Endothelial cell of umbilical vein (primary cell): ENCODE results near the gene SOCS4. TPM values are rescaled to one million over a fixed set of nuclear protein-coding genes. Genes with fewer than 3 reads are reported as not detected.

Source experiments
- BruUV-seq: library from RNA; stranded (reverse); fragments of 400-500 nt; replicated peaks from 2 replicates; lab custom pipeline; 2021; lab: Mats Ljungman, UMichigan
- CTCF ChIA-PET: fragments of 300-600, 350-600 bp; sonication (Branson Sonifier 250); formaldehyde crosslinking; loops from one replicate; lab custom pipeline; 2021; ENCODE audit warnings: antibody characterized with exemption, inconsistent platforms; lab: Charles Lee
- POLR2A ChIA-PET: fragments of 300-600, 350-600 bp; sonication (Branson Sonifier 250); formaldehyde crosslinking; loops from one replicate; lab custom pipeline; 2021; ENCODE audit warnings: antibody characterized with exemption, inconsistent platforms; lab: Charles Lee
- DNase-seq: peaks from one replicate; pipeline ENCODE4 v3.0.0-alpha.2; 2011; ENCODE audit warnings: low read depth, low spot score
- FAIRE-seq: peaks from 2 replicates; lab custom pipeline; 2011; peaks lifted over from hg19 to GRCh38; lab: Jason Lieb, UNC
- H2AFZ ChIP-seq: 2 replicates; pipeline ENCODE4 v1.6.0; 2012; ENCODE audit warnings: low read depth, low read length, control low read depth, inconsistent platforms
- H3K27ac ChIP-seq: 2 replicates; pipeline ENCODE4 v1.5.1; 2011; ENCODE audit warnings: low read depth, mild to moderate bottlenecking, control low read depth, low read length, moderate library complexity; ENCODE audit not compliant: insufficient read depth
- H3K27me3 ChIP-seq, 2 experiments: 2 replicates each; pipeline versions ENCODE4 v1.6.0 to v1.6.1; 2011; ENCODE audit warnings: low read length in 2 of 2, mixed read lengths in 1 of 2; ENCODE audit not compliant: control insufficient read depth in 2 of 2, insufficient read depth in 2 of 2
- H3K36me3 ChIP-seq, 2 experiments: 2 replicates in 1 of 2; 3 replicates in 1 of 2; pipeline ENCODE4 v1.5.1; 2011; ENCODE audit warnings: low read length in 2 of 2, mild to moderate bottlenecking in 1 of 2, moderate library complexity in 1 of 2; ENCODE audit not compliant: control insufficient read depth in 2 of 2, insufficient read depth in 2 of 2; ENCODE audit errors: extremely low read depth in 1 of 2
- H3K4me1 ChIP-seq: 3 replicates; pipeline ENCODE4 v1.5.1; 2011; ENCODE audit warnings: mild to moderate bottlenecking, low read length; ENCODE audit not compliant: control insufficient read depth, insufficient read depth; ENCODE audit errors: extremely low read depth
- H3K4me2 ChIP-seq: 2 replicates; pipeline ENCODE4 v1.6.1; 2011; ENCODE audit warnings: low read length, control low read depth, mixed read lengths; ENCODE audit not compliant: insufficient read depth
- H3K4me3 ChIP-seq, 3 experiments: fragments of 200-600 bp in 1 of 3; sonication (generic), shearing (Covaris generic) in 1 of 3; replicated peaks in 1 of 3; 2 replicates each; pipeline ENCODE4 v1.5.1; 2011 to 2016; ENCODE audit warnings: control low read depth in 3 of 3, low read length in 3 of 3, mild to moderate bottlenecking in 2 of 3, inconsistent platforms in 1 of 3, low read depth in 1 of 3, moderate library complexity in 1 of 3; ENCODE audit not compliant: insufficient read depth in 1 of 3
- H3K79me2 ChIP-seq: 2 replicates; pipeline ENCODE4 v1.6.0; 2012; ENCODE audit warnings: low read length, inconsistent platforms; ENCODE audit not compliant: control insufficient read depth, insufficient read depth
- H3K9ac ChIP-seq: replicated peaks from 2 replicates; pipeline ENCODE3; 2011; ENCODE audit warnings: low read length, control low read depth; ENCODE audit not compliant: insufficient read depth; ENCODE audit errors: extremely low read depth
- H3K9me1 ChIP-seq: replicated peaks from 3 replicates; pipeline ENCODE4 v1.6.0; 2011; ENCODE audit warnings: mild to moderate bottlenecking, low read length; ENCODE audit not compliant: control insufficient read depth, insufficient read depth; ENCODE audit errors: extremely low read depth
- H3K9me3 ChIP-seq: replicated peaks from 2 replicates; pipeline ENCODE4 v1.5.1; 2012; ENCODE audit warnings: low read length, inconsistent platforms; ENCODE audit not compliant: control insufficient read depth, insufficient read depth
- H4K20me1 ChIP-seq: replicated peaks from 2 replicates; pipeline ENCODE3; 2011; ENCODE audit warnings: mild to moderate bottlenecking, low read length; ENCODE audit not compliant: control insufficient read depth, insufficient read depth; ENCODE audit errors: extremely low read depth
- CTCF ChIP-seq, 2 donors: IDR thresholded peaks; 1 replicate in 1 of 2; 2 replicates in 1 of 2; pipeline ENCODE4 v1.5.1; 2011; ENCODE audit warnings: low read length in 2 of 2, mild to moderate bottlenecking in 2 of 2, moderate library complexity in 2 of 2, control low read depth in 1 of 2, inconsistent platforms in 1 of 2, low read depth in 1 of 2; ENCODE audit not compliant: insufficient read depth in 1 of 2; ENCODE audit errors: extremely low read depth in 1 of 2
- EZH2 ChIP-seq: IDR thresholded peaks from 2 replicates; pipeline ENCODE4 v1.6.1; 2012; ENCODE audit warnings: borderline replicate concordance, low read depth, mild to moderate bottlenecking, moderate library complexity, low read length, inconsistent platforms; ENCODE audit not compliant: severe bottlenecking
- FOS ChIP-seq: IDR thresholded peaks from 2 replicates; pipeline ENCODE4 v1.6.1; 2011; ENCODE audit warnings: mild to moderate bottlenecking, low read length, moderate library complexity, borderline replicate concordance; ENCODE audit not compliant: insufficient read depth
- GATA2 ChIP-seq: IDR thresholded peaks from 2 replicates; pipeline ENCODE4 v1.7.0; 2011; ENCODE audit warnings: low read depth, mild to moderate bottlenecking, moderate library complexity, mixed read lengths, low read length; ENCODE audit not compliant: insufficient read length, insufficient read depth
- JUN ChIP-seq: IDR thresholded peaks from 2 replicates; pipeline ENCODE4 v1.6.1; 2011; ENCODE audit warnings: borderline replicate concordance, low read depth; ENCODE audit not compliant: insufficient read length, insufficient read depth
- MAX ChIP-seq: IDR thresholded peaks from 2 replicates; pipeline ENCODE4 v1.6.1; 2011; ENCODE audit not compliant: insufficient read depth, insufficient read length
- MYC ChIP-seq: IDR thresholded peaks from one replicate; pipeline ENCODE4 v1.6.1; 2011; ENCODE audit warnings: mild to moderate bottlenecking, low read depth, low read length
- POLR2A ChIP-seq: IDR thresholded peaks from 2 replicates; pipeline ENCODE4 v1.6.1; 2012; ENCODE audit warnings: low read depth, mild to moderate bottlenecking, control low read depth, low read length
- POLR2AphosphoS5 ChIP-seq: IDR thresholded peaks from 2 replicates; pipeline ENCODE4 v1.6.1; 2012; ENCODE audit warnings: low read depth, mild to moderate bottlenecking, control low read depth, low read length, moderate library complexity; ENCODE audit not compliant: insufficient read depth
- dilution Hi-C: fragments of 300-500 bp; cut with MboI; formaldehyde crosslinking; loops from one replicate; pipeline ENCODE4 v1.15.0; 2019; ENCODE audit warnings: low sequenced_read_pairs; ENCODE audit not compliant: extremely low pct_ligation_motif_present
- intact Hi-C: fragments of 100-400 bp; cut with micrococcal nuclease; formaldehyde crosslinking; loops from one replicate; pipeline ENCODE4 v1.10.0; 2022
- polyA plus RNA-seq, 4 experiments: library from polyadenylated mRNA; depleted of rRNA in 3 of 4; stranded (reverse) in 3 of 4; unstranded in 1 of 4; fragments of >200 nt; gene quantifications; 2 replicates each; pipeline versions ENCODE4 v1.2.1 to v1.2.3, GENCODE V29; 2011 to 2012; ENCODE audit warnings: missing spikeins in 1 of 4
- total RNA-seq: library from RNA; stranded (reverse); gene quantifications from 2 replicates; pipeline ENCODE4 v1.2.3, GENCODE V29; 2021

Gene SOCS4
- total and polyA plus RNA-seq, 2 donors (not counting 3 experiments of a cell fraction or from before 2014, with no cell fraction given), result 6.4 to 26.7 TPM

- FAIRE-seq (peak; percentile 73), DNase-seq (no peak)
- Histone ChIP-seq H2AFZ (peak overlapping the region; percentile 63), H3K9me1 (no peaks in the 10 kb centered on the region), H3K36me3 (peaks cover 0 to 3% of the 10 kb centered on the region in 2 experiments), H3K27me3 (no peaks in the 10 kb centered on the region), H4K20me1 (peaks cover 4% of the 10 kb centered on the region), H3K27ac (peak overlapping the region; percentile 89), H3K4me2 (peak overlapping the region; percentile 75), H3K4me1 (peaks cover 17% of the 10 kb centered on the region), H3K4me3 (peak overlapping the region in 1 of 3 experiments; percentile 9), H3K9ac (peak overlapping the region; percentile 100), H3K9me3 (no peaks in the 10 kb centered on the region), H3K79me2 (peaks cover 44% of the 10 kb centered on the region)
- intact Hi-C loops (loop anchor here (1.0 to 2.0 kb wide), 4 partner anchors 24 to 78 kb away; partner anchors contain the start of genes LGALS3, SOCS4 and WDHD1), dilution Hi-C loops (no loop called here)
- ChIA-PET CTCF (interaction anchor here (0.6 to 2.7 kb wide), 25 partner anchors 9 to 303 kb away, joined by 3 to 42 read pairs (median 4); partner anchors contain the start of genes SOCS4 and WDHD1), POLR2A (interaction anchor here (0.7 to 1.5 kb wide), 5 partner anchors 13 to 24 kb away, joined by 3 to 10 read pairs (median 3); partner anchors contain the start of genes SOCS4 and WDHD1)
- no peak for TF ChIP-seq JUN
- TF ChIP-seq EZH2, result no peak
- no peak for TF ChIP-seq POLR2AphosphoS5
- no peak for TF ChIP-seq POLR2A
- TF ChIP-seq GATA2, result no peak
- TF ChIP-seq MYC, result no peak
- TF ChIP-seq FOS, result no peak
- TF ChIP-seq MAX, result no peak
- TF ChIP-seq CTCF (IDR thresholded peaks at IDR 0.05; ENCODE audit: extremely low read depth in 1 of 2, insufficient read depth in 1 of 2, low read depth in 1 of 2, low read length in 2 of 2), result no peak
- BruUV-seq, result no TSS peak
These were observed 24.1 kb downstream of the SOCS4 start for GRCh38 chr14:55051165-55051422.
